T-helper 9 cell (primary cell): ENCODE results near the gene CFD.
A peak's percentile ranks its signal among the peaks of the same experiment; 100 is the strongest.
"Not testable (repeated sequence)": the region's sequence is repeated elsewhere in the genome, so short reads cannot be mapped to it uniquely, and the experiment has no call there.

Source experiments
- DNase-seq: peaks from one replicate; pipeline ENCODE4 v3.0.0-alpha.2; 2020

CFD gene

GRCh38 chr19:891421-892200 lies 32.1 kb downstream of the CFD start:
- not testable (repeated sequence) for DNase-seq

- no peak for DNase-seq
Observed at GRCh38 chr19:892243-892893, 32.9 kb downstream of the CFD start.

- DNase-seq = peak; percentile 80
Observed at GRCh38 chr19:892894-893689, 33.6 kb downstream of the CFD start, which contains the start of the genes MED16 and RNU6-9. Gene MED16, minus strand, starts transcription at chr19:893187. Its CDS starts 2,056 bp downstream, at chr19:891131. Gene RNU6-9, plus strand, starts transcription at chr19:893484.

- DNase-seq = no peak
Observed at GRCh38 chr19:896434-896833, 37.0 kb downstream of the CFD start.

GRCh38 chr19:896999-897398 lies 37.5 kb downstream of the CFD start:
- no peak for DNase-seq

DNA sequence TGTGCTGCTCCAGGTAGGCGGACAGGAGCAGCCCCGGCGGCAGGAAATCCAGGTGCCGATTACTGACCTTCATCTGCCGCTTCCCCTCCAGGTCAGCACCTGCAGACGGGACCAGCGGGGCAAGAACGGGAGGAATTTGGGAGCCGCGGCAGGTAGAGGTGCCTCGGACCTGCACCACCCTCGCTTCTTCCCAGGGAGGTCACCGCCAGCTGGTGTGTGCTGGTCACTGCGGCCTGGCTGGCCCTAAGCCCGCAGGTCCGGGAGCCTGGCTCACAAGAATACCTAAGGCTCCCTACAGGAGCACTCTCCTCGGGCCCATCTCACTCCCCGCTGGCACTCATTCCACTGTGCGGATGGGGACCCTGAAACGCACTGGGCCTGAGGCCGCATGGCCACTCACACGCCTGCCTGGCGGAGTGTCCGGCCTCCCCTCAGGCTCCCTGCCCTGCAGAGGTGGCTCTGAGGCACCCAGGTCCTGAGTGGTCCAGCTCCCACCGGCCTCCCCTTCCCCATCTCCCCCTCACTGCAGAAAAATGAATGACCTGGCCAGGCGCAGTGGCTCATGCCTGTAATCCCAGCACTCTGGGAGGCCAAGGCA lies 38.1 kb downstream of the CFD start:
- no peak for DNase-seq

- no peak for DNase-seq
Observed at GRCh38 chr19:898663-899062, 39.2 kb downstream of the CFD start.

- no peak for DNase-seq
Observed at GRCh38 chr19:899336-900042, 40.0 kb downstream of the CFD start.

GRCh38 chr19:900043-900301 lies 40.5 kb downstream of the CFD start:
- DNase-seq = no peak

- peak; percentile 31 for DNase-seq
Observed at GRCh38 chr19:900302-901111, 41.0 kb downstream of the CFD start.

- DNase-seq = no peak
Observed at GRCh38 chr19:901216-902092, 42.0 kb downstream of the CFD start.

GRCh38 chr19:902093-902370 lies 42.6 kb downstream of the CFD start:
- DNase-seq = no peak

GRCh38 chr19:902446-903226 lies 43.2 kb downstream of the CFD start:
- no peak for DNase-seq

- DNase-seq = no peak
Observed at GRCh38 chr19:903266-903797, 43.9 kb downstream of the CFD start.

- no peak for DNase-seq
Observed at GRCh38 chr19:904545-904944, 45.1 kb downstream of the CFD start.

DNA sequence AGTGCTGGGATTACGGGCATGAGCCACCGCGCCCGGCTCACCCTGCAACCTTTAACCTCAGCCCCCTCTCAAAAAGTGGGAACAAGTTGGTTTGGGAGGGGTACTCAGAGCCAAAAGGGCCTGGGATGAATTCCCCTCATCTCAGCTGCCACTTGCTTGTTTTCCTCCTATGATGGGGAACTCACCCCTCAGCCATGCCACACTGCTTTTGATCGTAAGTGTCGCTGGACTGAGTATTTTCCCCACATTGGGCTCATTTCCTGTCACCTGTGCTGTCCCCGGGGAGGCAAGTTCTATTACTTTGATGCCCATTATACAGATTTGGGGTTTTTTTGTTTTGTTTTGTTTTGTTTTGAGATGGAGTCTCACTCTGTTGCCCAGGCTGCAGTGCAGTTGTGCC lies 47.0 kb downstream of the CFD start:
- no peak for DNase-seq

DNA sequence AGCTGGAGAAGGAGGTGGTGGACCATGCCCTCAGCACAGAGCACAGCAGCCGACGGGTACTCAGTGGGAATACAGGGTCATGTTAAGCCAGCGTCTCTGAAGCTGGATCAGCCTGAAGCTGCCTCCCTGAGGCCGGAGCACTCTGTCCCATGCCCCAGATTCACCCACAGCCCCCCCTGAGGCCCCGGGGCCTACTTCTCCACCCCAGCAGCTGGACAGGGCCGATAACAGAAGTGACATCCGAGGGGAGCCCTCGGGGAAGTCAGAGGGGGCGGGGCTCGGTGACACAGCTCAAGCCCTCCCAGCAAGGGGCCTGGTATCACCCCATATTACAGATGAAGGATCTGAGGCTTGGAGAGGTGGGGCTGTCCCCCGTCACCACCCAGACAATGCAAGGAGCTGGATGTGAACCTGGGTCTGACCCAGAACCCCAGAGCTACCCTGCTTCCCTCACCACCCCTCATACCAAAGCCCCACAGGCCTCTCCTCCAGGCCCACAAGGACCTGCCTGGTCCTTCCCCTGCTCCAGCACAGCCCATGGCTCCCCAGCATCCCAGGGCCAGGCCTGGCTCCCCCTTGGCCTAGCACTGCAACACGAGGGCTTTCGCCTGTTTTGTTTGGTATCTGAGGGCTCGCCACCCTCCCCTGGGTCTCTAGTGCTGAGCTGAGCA lies 47.9 kb downstream of the CFD start:
- no peak for DNase-seq

- no peak for DNase-seq
Observed at GRCh38 chr19:911197-912033, 52.0 kb downstream of the CFD start.
